ENCODE results near the gene LHX4.

Gene LHX4

DNA sequence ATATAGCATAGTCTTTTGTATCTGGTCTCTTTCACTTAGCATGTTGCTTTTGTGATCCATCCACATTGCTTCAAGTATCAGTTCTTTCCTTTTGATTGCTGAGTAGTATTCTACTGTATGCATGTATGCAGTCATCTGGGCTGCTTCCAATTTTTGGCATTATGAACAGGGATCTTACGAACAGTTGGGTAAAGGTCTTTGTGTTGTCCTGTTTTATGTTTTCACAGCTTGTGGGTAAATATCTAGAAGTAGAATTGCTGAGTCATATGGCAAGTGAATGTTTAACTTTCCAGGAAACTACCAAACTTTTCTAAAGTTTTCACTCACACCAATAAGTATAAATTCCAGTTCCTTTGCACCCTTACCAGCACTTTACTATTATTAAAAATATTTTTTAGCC lies 60.9 kb downstream of the LHX4 start:
- Histone ChIP-seq H3K9me3 (ENCODE audit: control insufficient read depth, insufficient read depth, low read length) (no peaks in the 10 kb centered on the region), H3K4me1 (ENCODE audit: control insufficient read depth, insufficient read depth, low read length) (no peaks in the 10 kb centered on the region), H3K9ac (ENCODE audit: low read depth, low read length) (no peak overlapping the region), H3K27me3 (ENCODE audit: control insufficient read depth, insufficient read depth, low read length) (no peaks in the 10 kb centered on the region), H3K36me3 (ENCODE audit: control insufficient read depth, insufficient read depth, low read length) (no peaks in the 10 kb centered on the region), H3K4me3 (ENCODE audit: low read depth, low read length) (no peak overlapping the region)

DNA sequence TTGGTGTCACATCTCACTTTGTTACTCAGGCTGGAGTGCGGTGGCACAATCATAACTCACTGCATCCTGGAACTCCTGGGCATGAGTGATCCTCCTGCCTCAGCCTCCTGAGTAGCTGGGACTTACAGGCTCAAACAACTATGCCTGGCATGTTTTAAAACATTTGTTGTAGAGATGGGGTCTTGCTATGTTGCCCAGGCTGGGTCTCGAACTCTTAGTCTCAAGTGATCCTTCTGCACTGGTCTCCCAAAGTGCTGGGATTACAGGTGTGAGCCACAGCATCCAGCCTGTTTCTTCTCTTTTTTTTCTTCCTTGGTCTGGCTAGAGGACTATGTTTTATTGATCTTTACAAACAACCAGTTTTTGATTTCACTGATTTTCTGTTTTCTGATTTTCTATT lies 64.6 kb downstream of the LHX4 start:
- Histone ChIP-seq H3K27me3 (ENCODE audit: control insufficient read depth, insufficient read depth, low read length) (no peaks in the 10 kb centered on the region), H3K4me3 (ENCODE audit: low read depth, low read length) (no peak overlapping the region), H3K9me3 (ENCODE audit: control insufficient read depth, insufficient read depth, low read length) (no peaks in the 10 kb centered on the region), H3K9ac (ENCODE audit: low read depth, low read length) (no peak overlapping the region), H3K4me1 (ENCODE audit: control insufficient read depth, insufficient read depth, low read length) (no peaks in the 10 kb centered on the region), H3K36me3 (ENCODE audit: control insufficient read depth, insufficient read depth, low read length) (no peaks in the 10 kb centered on the region)

DNA sequence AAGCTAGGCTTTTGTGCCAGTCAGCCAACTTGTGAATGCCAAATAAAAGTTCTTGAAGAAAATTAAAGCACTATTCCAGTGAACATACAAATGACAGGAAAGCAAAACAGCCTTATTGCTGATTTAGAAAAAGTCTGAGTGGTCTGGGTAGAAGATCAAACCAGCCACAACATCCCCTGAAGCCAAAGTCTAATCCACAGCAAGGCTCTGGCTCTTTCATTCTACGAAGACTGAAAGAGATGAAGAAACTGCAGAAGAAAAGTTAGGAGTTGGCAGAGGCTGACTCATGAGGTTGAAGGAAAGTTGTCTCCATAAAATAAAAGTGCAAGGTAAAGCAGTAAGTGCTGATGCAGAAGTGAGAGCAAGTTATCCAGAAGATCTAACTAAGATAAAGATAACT lies 65.9 kb downstream of the LHX4 start:
- Histone ChIP-seq H3K36me3 (ENCODE audit: control insufficient read depth, insufficient read depth, low read length) (no peaks in the 10 kb centered on the region), H3K4me3 (ENCODE audit: low read depth, low read length) (no peak overlapping the region)

DNA sequence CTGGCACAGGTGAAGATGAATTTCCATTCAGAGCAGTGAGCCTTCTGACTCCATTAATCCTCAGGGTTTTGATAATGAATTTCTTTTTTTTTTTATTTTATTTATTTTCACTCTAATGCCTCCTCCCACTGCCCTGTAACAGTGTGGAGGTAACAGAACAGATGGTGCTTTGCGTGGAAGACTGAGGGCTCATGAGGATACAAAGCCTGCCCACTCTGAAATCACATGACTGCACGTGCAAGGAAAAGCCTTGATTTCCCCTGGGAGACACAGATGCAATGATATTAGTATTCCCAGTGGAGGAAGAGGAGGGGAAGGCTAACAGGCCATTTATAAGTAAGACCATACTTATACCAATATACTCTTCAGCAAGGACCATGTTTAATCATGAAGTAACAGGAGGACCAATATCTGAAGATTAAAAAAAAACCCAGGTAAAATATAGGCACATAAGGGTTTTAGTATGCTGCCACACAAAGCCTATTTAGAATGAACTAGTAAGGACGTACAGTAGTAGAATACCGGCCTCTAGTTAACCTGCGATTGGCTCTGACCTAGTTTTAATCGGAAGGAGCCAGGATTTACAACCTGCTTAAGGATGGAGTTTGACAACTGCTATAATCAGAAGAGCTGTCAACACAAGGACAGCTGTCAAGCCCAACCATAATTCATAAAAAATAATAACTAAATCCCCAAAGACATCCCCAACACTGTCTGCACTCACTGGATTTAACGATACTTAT lies 69.6 kb downstream of the LHX4 start:
- H3K9ac ChIP-seq (ENCODE audit: low read depth, low read length), result no peak overlapping the region
- H3K27me3 ChIP-seq (ENCODE audit: control insufficient read depth, insufficient read depth, low read length), result no peaks in the 10 kb centered on the region
- no peak overlapping the region for H3K4me3 ChIP-seq (ENCODE audit: low read depth, low read length)
- no peaks in the 10 kb centered on the region for H3K36me3 ChIP-seq (ENCODE audit: control insufficient read depth, insufficient read depth, low read length)
- no peaks in the 10 kb centered on the region for H3K4me1 ChIP-seq (ENCODE audit: control insufficient read depth, insufficient read depth, low read length)
- H3K9me3 ChIP-seq (ENCODE audit: control insufficient read depth, insufficient read depth, low read length), result no peaks in the 10 kb centered on the region

More for the DNA sequence above, 65.9 kb downstream of the LHX4 start:
- Histone ChIP-seq H3K9me3 (ENCODE audit: control insufficient read depth, insufficient read depth, low read length) (no peaks in the 10 kb centered on the region), H3K9ac (ENCODE audit: low read depth, low read length) (no peak overlapping the region), H3K4me1 (ENCODE audit: control insufficient read depth, insufficient read depth, low read length) (no peaks in the 10 kb centered on the region), H3K27me3 (ENCODE audit: control insufficient read depth, insufficient read depth, low read length) (no peaks in the 10 kb centered on the region)

DNA sequence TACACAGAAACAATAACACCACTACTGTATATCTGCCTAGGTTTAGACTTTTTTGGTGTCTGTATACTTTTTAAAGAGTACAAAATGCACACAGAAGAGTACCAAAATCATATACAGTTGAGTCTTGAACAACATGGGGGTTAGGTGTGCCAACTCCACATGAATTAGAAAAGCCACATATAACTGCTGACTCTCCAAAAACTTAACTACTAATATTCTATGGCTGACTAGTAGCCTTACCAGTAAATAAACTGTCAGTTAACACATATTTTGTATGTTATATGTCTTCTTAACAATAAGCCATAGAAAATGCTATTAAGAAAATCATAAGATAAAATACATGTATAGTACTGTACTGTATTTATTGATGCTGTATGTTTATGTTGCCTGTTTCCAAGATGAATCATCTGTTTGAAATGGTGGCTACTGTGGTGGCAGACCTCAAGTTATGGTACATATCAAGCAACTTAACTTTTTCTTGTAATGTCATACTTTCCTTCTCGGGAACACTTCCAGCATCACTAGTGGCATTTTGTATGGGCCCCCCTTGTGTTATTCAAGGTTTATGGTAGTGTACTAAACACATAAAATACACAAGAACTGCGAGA lies 71.2 kb downstream of the LHX4 start:
- no peaks in the 10 kb centered on the region for H3K36me3 ChIP-seq (ENCODE audit: control insufficient read depth, insufficient read depth, low read length)

DNA sequence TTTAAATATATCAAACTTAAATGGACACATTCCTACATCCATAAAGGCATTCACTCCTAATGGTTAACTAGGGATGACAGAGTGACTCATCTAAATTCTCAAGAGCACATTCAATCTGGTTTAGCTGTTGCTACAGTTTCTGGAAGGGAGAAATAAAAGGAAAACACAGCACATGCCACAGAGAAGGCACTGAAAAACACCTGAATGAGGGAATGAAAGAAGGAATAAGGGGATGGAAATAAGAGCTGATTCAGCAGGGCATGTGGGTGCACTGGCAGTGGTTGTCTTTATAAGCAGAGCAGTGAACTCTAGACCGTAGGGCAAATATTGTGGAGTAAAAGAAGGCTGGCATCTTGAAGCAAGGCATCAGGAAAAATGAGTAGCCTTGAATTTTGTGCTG lies 79.3 kb downstream of the LHX4 start:
- H3K27me3 ChIP-seq (ENCODE audit: control insufficient read depth, insufficient read depth, low read length), result no peaks in the 10 kb centered on the region
- no peak overlapping the region for H3K4me3 ChIP-seq (ENCODE audit: low read depth, low read length)
- H3K36me3 ChIP-seq (ENCODE audit: control insufficient read depth, insufficient read depth, low read length), result no peaks in the 10 kb centered on the region

More for the DNA sequence above, 71.2 kb downstream of the LHX4 start:
- Histone ChIP-seq H3K9me3 (ENCODE audit: control insufficient read depth, insufficient read depth, low read length) (no peaks in the 10 kb centered on the region), H3K4me3 (ENCODE audit: low read depth, low read length) (no peak overlapping the region), H3K9ac (ENCODE audit: low read depth, low read length) (no peak overlapping the region), H3K27me3 (ENCODE audit: control insufficient read depth, insufficient read depth, low read length) (no peaks in the 10 kb centered on the region), H3K4me1 (ENCODE audit: control insufficient read depth, insufficient read depth, low read length) (no peaks in the 10 kb centered on the region)

DNA sequence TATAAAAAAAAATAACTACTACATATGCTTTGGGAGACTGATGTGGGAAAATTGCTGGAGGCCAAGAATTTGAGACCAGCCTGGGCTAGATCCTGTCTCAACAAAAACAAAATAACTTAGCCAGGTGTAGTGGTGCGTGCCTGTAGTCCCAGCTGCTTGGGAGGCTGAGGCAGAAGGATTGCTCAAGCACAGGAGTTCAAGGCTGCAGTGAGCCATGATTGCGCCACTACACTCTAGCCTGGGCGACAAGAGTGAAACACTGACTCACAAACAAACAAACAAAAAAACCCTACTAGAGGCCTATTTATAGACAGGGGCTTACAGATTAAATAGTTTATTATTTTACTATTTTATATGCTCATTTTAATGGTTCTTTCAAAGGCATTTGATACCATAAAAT lies 80.0 kb downstream of the LHX4 start:
- H3K27me3 ChIP-seq (ENCODE audit: control insufficient read depth, insufficient read depth, low read length), result no peaks in the 10 kb centered on the region
- H3K4me3 ChIP-seq (ENCODE audit: low read depth, low read length), result no peak overlapping the region
- H3K36me3 ChIP-seq (ENCODE audit: control insufficient read depth, insufficient read depth, low read length), result no peaks in the 10 kb centered on the region
- H3K4me1 ChIP-seq (ENCODE audit: control insufficient read depth, insufficient read depth, low read length), result no peaks in the 10 kb centered on the region
- no peak overlapping the region for H3K9ac ChIP-seq (ENCODE audit: low read depth, low read length)
- H3K9me3 ChIP-seq (ENCODE audit: control insufficient read depth, insufficient read depth, low read length), result no peaks in the 10 kb centered on the region

More for the DNA sequence above, 79.3 kb downstream of the LHX4 start:
- Histone ChIP-seq H3K4me1 (ENCODE audit: control insufficient read depth, insufficient read depth, low read length) (no peaks in the 10 kb centered on the region), H3K9me3 (ENCODE audit: control insufficient read depth, insufficient read depth, low read length) (no peaks in the 10 kb centered on the region), H3K9ac (ENCODE audit: low read depth, low read length) (no peak overlapping the region)

DNA sequence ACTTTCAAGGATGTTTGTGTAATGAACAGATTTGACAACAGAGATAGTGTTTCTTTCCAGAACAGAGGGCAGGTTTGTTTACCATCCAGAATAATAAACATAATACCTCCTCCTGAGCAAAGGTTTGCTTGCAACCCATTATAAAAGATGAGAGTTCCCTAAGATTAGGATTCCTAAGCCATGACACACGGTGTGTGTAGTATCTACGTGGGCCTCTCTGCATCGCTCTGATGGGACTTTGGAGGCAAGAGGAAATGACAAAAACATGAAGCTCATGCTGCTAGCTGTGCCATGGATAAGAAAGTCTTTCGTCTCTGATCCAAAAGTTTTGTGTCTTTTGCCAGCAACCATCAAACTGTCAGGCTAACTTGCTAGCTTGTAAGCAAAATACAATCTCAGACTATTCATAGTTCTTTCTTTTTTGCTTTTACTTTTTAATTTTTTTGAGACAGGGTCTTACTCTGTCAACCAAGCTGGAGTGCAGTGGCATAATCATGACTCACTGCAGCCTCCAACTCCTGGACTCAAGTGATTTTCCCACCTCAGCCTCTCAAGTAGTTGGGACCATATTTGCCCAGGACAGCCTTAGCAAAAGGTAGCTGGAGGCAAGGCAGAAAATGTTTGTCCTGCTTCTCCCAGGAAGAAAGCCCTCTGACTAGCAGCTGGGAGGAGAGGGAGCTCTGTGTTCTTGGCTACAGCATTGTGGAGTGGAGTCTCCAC lies 81.1 kb downstream of the LHX4 start:
- no peaks in the 10 kb centered on the region for H3K27me3 ChIP-seq (ENCODE audit: control insufficient read depth, insufficient read depth, low read length)
- H3K4me1 ChIP-seq (ENCODE audit: control insufficient read depth, insufficient read depth, low read length), result no peaks in the 10 kb centered on the region
- H3K9ac ChIP-seq (ENCODE audit: low read depth, low read length), result no peak overlapping the region

DNA sequence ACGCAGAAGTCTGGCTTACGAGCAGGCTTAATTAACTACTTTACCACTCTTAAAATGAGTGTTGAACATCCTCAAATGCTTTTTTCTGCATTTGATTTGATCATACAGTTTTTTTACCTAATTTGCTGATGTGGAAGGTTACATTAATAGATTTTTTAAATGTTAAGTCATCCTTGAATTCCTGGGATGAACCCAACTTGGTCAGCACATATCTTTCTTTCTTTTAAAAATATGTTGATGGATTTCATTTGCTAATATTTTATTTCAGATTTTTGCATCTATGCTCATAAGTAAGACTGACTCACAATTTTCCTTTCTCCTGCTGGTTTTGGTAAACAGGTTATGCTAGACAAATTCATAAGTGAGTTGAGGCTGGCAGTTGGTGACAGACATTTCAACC lies 82.9 kb downstream of the LHX4 start:
- H3K9ac ChIP-seq (ENCODE audit: low read depth, low read length), result no peak overlapping the region
- no peaks in the 10 kb centered on the region for H3K9me3 ChIP-seq (ENCODE audit: control insufficient read depth, insufficient read depth, low read length)
- H3K36me3 ChIP-seq (ENCODE audit: control insufficient read depth, insufficient read depth, low read length), result no peaks in the 10 kb centered on the region
- no peaks in the 10 kb centered on the region for H3K27me3 ChIP-seq (ENCODE audit: control insufficient read depth, insufficient read depth, low read length)
- H3K4me3 ChIP-seq (ENCODE audit: low read depth, low read length), result no peak overlapping the region
- no peaks in the 10 kb centered on the region for H3K4me1 ChIP-seq (ENCODE audit: control insufficient read depth, insufficient read depth, low read length)

More for the DNA sequence above, 81.1 kb downstream of the LHX4 start:
- H3K4me3 ChIP-seq (ENCODE audit: low read depth, low read length), result no peak overlapping the region
- H3K9me3 ChIP-seq (ENCODE audit: control insufficient read depth, insufficient read depth, low read length), result no peaks in the 10 kb centered on the region
- H3K36me3 ChIP-seq (ENCODE audit: control insufficient read depth, insufficient read depth, low read length), result no peaks in the 10 kb centered on the region

DNA sequence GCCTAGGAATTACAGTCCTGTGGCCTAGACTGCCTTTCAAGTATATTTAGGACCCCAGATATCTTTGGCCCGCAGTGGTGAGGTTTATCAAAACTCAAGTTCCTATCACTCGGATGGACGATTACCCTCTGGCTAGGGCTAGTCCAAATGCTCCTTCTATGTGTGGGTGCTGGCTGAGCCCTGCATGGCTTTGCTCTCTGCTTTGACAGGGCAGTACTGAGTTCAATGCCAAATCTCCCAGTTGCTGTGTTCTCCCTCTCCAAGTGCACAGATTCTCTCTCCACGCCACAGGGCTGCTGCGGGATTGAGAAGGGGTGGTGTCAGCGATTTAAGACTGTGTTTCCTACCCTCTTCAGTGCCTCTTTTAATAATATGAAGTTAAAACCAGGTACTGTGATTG lies 97.0 kb downstream of the LHX4 start:
- no peaks in the 10 kb centered on the region for H3K9me3 ChIP-seq (ENCODE audit: control insufficient read depth, insufficient read depth, low read length)
- no peaks in the 10 kb centered on the region for H3K27me3 ChIP-seq (ENCODE audit: control insufficient read depth, insufficient read depth, low read length)
- no peak overlapping the region for H3K9ac ChIP-seq (ENCODE audit: low read depth, low read length)

More for the DNA sequence above, 97.0 kb downstream of the LHX4 start:
- H3K4me3 ChIP-seq (ENCODE audit: low read depth, low read length), result no peak overlapping the region
- H3K4me1 ChIP-seq (ENCODE audit: control insufficient read depth, insufficient read depth, low read length), result no peaks in the 10 kb centered on the region
- no peaks in the 10 kb centered on the region for H3K36me3 ChIP-seq (ENCODE audit: control insufficient read depth, insufficient read depth, low read length)
